IPS DF 6.9 (cell line): Measurements from ENCODE around the gene DCST2.

Experiments used
- DNase-seq: peaks from one replicate; pipeline ENCODE4 v3.0.0-alpha.2; 2013; ENCODE audit warnings: low read depth, low spot score
- H3K27ac ChIP-seq: one replicate; pipeline ENCODE4 v1.5.1; 2013; ENCODE audit warnings: low read length, control low read depth
- H3K27me3 ChIP-seq: 2 replicates; pipeline ENCODE4 v1.6.1; 2013; ENCODE audit warnings: mild to moderate bottlenecking, low read length; ENCODE audit not compliant: control insufficient read depth, insufficient read depth
- H3K36me3 ChIP-seq: 2 replicates; pipeline ENCODE4 v1.6.1; 2013; ENCODE audit warnings: low read length; ENCODE audit not compliant: control insufficient read depth, insufficient read depth
- H3K4me1 ChIP-seq: 2 replicates; pipeline ENCODE4 v1.6.1; 2013; ENCODE audit warnings: low read length; ENCODE audit not compliant: control insufficient read depth, insufficient read depth
- H3K4me3 ChIP-seq: 2 replicates; pipeline ENCODE4 v1.5.1; 2013; ENCODE audit warnings: mild to moderate bottlenecking, low read length
- H3K9me3 ChIP-seq: 2 replicates; pipeline ENCODE4 v1.6.1; 2013; ENCODE audit warnings: low read length, inconsistent platforms; ENCODE audit not compliant: control insufficient read depth, insufficient read depth
- WGBS: extraction: QIAGEN DNeasy Blood & Tissue Kit; methylation state at CpG from one replicate; pipeline ENCODE4 v1.1.7; 2013; ENCODE audit warnings: mixed read lengths, missing lambda C conversion rate; ENCODE audit not compliant: insufficient read length, insufficient coverage; 5-methylcytosine and 5-hydroxymethylcytosine counted together

The DCST2 gene

GRCh38 chr1:155024315-155024714 is 9.3 kb downstream of the DCST2 start:
- H3K4me1 ChIP-seq = peaks cover 2% of the 10 kb centered on the region
- H3K36me3 ChIP-seq = no peaks in the 10 kb centered on the region
- H3K27me3 ChIP-seq = no peaks in the 10 kb centered on the region

GRCh38 chr1:155023627-155024026 is 10.0 kb downstream of the DCST2 start:
- H3K27ac ChIP-seq = no peak overlapping the region
- WGBS = no CpG with 5 or more reads among the region's 5 CpGs

More at GRCh38 chr1:155024315-155024714, 9.3 kb downstream of the DCST2 start:
- Histone ChIP-seq H3K9me3 (no peaks in the 10 kb centered on the region), H3K4me3 (no peak overlapping the region), H3K27ac (no peak overlapping the region)
- no CpG with 5 or more reads among the region's 9 CpGs for WGBS
- no peak for DNase-seq

GRCh38 chr1:155022927-155023236 is 10.7 kb downstream of the DCST2 start:
- no CpG with 5 or more reads among the region's 4 CpGs for WGBS

More at GRCh38 chr1:155023627-155024026, 10.0 kb downstream of the DCST2 start:
- Histone ChIP-seq H3K4me1 (peaks cover 2% of the 10 kb centered on the region), H3K36me3 (no peaks in the 10 kb centered on the region), H3K9me3 (no peaks in the 10 kb centered on the region), H3K27me3 (no peaks in the 10 kb centered on the region), H3K4me3 (no peak overlapping the region)
- no peak for DNase-seq

GRCh38 chr1:155022136-155022926 is 11.2 kb downstream of the DCST2 start:
- no peaks in the 10 kb centered on the region for H3K36me3 ChIP-seq
- no peaks in the 10 kb centered on the region for H3K9me3 ChIP-seq
- no CpG with 5 or more reads among the region's 8 CpGs for WGBS
- no peaks in the 10 kb centered on the region for H3K27me3 ChIP-seq
- H3K27ac ChIP-seq = no peak overlapping the region
- DNase-seq = no peak
- H3K4me3 ChIP-seq = no peak overlapping the region
- H3K4me1 ChIP-seq = peaks cover 4% of the 10 kb centered on the region

More at GRCh38 chr1:155022927-155023236, 10.7 kb downstream of the DCST2 start:
- Histone ChIP-seq H3K4me3 (no peak overlapping the region), H3K9me3 (no peaks in the 10 kb centered on the region), H3K27ac (no peak overlapping the region), H3K36me3 (no peaks in the 10 kb centered on the region), H3K27me3 (no peaks in the 10 kb centered on the region), H3K4me1 (peaks cover 3% of the 10 kb centered on the region)
- DNase-seq = no peak

- no peak overlapping the region for H3K4me3 ChIP-seq
Measured at GRCh38 chr1:155019377-155020245, 14.0 kb downstream of the DCST2 start.

GRCh38 chr1:155018617-155019348 is 14.8 kb downstream of the DCST2 start:
- Histone ChIP-seq H3K27me3 (no peaks in the 10 kb centered on the region), H3K36me3 (peaks cover 9% of the 10 kb centered on the region; the same call in 1 of the 2 replicates), H3K27ac (no peak overlapping the region), H3K9me3 (no peaks in the 10 kb centered on the region), H3K4me3 (no peak overlapping the region), H3K4me1 (peaks cover 2% of the 10 kb centered on the region)
- no CpG with 5 or more reads among the region's 8 CpGs for WGBS
- DNase-seq = no peak

More at GRCh38 chr1:155019377-155020245, 14.0 kb downstream of the DCST2 start:
- H3K4me1 ChIP-seq = peaks cover 2% of the 10 kb centered on the region
- no CpG with 5 or more reads among the region's 11 CpGs for WGBS
- no peaks in the 10 kb centered on the region for H3K27me3 ChIP-seq
- peaks cover 8% of the 10 kb centered on the region; the same call in 1 of the 2 replicates for H3K36me3 ChIP-seq
- DNase-seq = no peak
- H3K27ac ChIP-seq = no peak overlapping the region
- H3K9me3 ChIP-seq = no peaks in the 10 kb centered on the region

- DNase-seq = no peak
- Histone ChIP-seq H3K4me3 (no peak overlapping the region; the same call in 1 of the 2 replicates), H3K27me3 (no peaks in the 10 kb centered on the region), H3K36me3 (peaks cover 9% of the 10 kb centered on the region; the same call in 1 of the 2 replicates), H3K9me3 (no peaks in the 10 kb centered on the region), H3K27ac (no peak overlapping the region), H3K4me1 (peaks cover 2% of the 10 kb centered on the region)
- no CpG with 5 or more reads among the region's 6 CpGs for WGBS
Measured at GRCh38 chr1:155017946-155018316, 15.7 kb downstream of the DCST2 start.

GRCh38 chr1:155017041-155017945 is 16.3 kb downstream of the DCST2 start:
- Histone ChIP-seq H3K27me3 (no peaks in the 10 kb centered on the region), H3K36me3 (peaks cover 9% of the 10 kb centered on the region; the same call in 1 of the 2 replicates), H3K4me3 (peak overlapping the region; percentile 53; the same call in 1 of the 2 replicates), H3K9me3 (no peaks in the 10 kb centered on the region), H3K27ac (no peak overlapping the region), H3K4me1 (peaks cover 2% of the 10 kb centered on the region)
- peak; percentile 77 for DNase-seq
- no CpG with 5 or more reads among the region's 49 CpGs for WGBS

GRCh38 chr1:155016231-155016831 is 17.2 kb downstream of the DCST2 start:
- H3K27ac ChIP-seq = no peak overlapping the region
- WGBS = no CpG with 5 or more reads among the region's 26 CpGs
- H3K4me3 ChIP-seq = no peak overlapping the region
- H3K4me1 ChIP-seq = peaks cover 4% of the 10 kb centered on the region
- no peak for DNase-seq
- H3K27me3 ChIP-seq = no peaks in the 10 kb centered on the region
- no peaks in the 10 kb centered on the region for H3K9me3 ChIP-seq
- peaks cover 9% of the 10 kb centered on the region; the same call in 1 of the 2 replicates for H3K36me3 ChIP-seq
